Ishikawa (cell line): Measurements from ENCODE around the gene NFS1.

Source experiments
- CEBPB ChIP-seq: IDR thresholded peaks from 2 replicates; pipeline ENCODE4 v1.6.1; 2012
- CREB1 ChIP-seq: IDR thresholded peaks from 2 replicates; pipeline ENCODE4 v1.6.1; 2012; ENCODE audit warnings: low read depth
- EGR1 ChIP-seq: IDR thresholded peaks from 2 replicates; pipeline ENCODE4 v1.6.1; 2012
- EP300 ChIP-seq: IDR thresholded peaks from 2 replicates; pipeline ENCODE4 v1.6.1; 2012; ENCODE audit warnings: borderline replicate concordance
- FOXM1 ChIP-seq: IDR thresholded peaks from 2 replicates; pipeline ENCODE4 v1.6.1; 2012; ENCODE audit warnings: low read depth, borderline replicate concordance
- NFIC ChIP-seq: IDR thresholded peaks from 2 replicates; pipeline ENCODE4 v1.6.1; 2012
- RAD21 ChIP-seq: IDR thresholded peaks from 2 replicates; pipeline ENCODE4 v1.6.1; 2012; ENCODE audit warnings: low read depth
- TAF1 ChIP-seq: IDR thresholded peaks from 2 replicates; pipeline ENCODE4 v1.6.1; 2012; ENCODE audit warnings: low read depth, mild to moderate bottlenecking
- TCF12 ChIP-seq: IDR thresholded peaks from 2 replicates; pipeline ENCODE4 v1.6.1; 2012; ENCODE audit warnings: low read depth
- TEAD4 ChIP-seq: IDR thresholded peaks from 2 replicates; pipeline ENCODE4 v1.6.1; 2012
- YY1 ChIP-seq: IDR thresholded peaks from 2 replicates; pipeline ENCODE4 v1.6.1; 2012; ENCODE audit warnings: low read depth
- ZBTB7A ChIP-seq: IDR thresholded peaks from 2 replicates; pipeline ENCODE4 v1.6.1; 2012; ENCODE audit warnings: low read depth
- TF ChIP-seq, protein P1 (sequence below): IDR thresholded peaks from 2 replicates; pipeline ENCODE4 v1.6.1; 2012
- TF ChIP-seq, protein P2 (sequence below): IDR thresholded peaks from 2 replicates; pipeline ENCODE4 v1.6.1; 2012; ENCODE audit warnings: low read depth, mild to moderate bottlenecking
- TF ChIP-seq, protein P3 (sequence below): IDR thresholded peaks from 2 replicates; pipeline ENCODE4 v1.6.1; 2012

NFS1 gene

DNA sequence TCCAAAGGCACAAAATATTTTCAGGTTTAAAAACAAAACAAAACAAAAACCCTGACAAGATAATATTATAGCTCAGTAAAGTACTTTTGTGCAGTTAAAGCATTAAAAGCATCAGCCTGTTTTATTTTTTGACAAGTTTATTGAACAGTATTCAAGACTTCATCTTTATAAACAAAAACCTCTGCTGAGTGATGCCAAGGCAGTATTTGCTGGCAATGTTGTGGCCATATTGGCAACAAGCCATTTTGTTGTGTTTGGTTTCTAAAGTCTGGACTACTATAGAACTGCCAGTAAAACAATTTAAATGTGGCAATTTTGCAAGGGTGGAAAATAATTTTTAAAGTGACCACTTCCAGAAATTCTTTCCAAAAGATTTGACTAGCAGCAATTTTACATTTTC is 50.3 kb downstream of the NFS1 start:
- TF ChIP-seq FOXM1 (no peak), RAD21 (no peak), CEBPB (no peak), NFIC (no peak), TCF12 (no peak), TAF1 (no peak), EGR1 (no peak), ZBTB7A (no peak), EP300 (no peak), TEAD4 (no peak), CREB1 (no peak), YY1 (no peak)
- TF ChIP-seq, protein P1, sequence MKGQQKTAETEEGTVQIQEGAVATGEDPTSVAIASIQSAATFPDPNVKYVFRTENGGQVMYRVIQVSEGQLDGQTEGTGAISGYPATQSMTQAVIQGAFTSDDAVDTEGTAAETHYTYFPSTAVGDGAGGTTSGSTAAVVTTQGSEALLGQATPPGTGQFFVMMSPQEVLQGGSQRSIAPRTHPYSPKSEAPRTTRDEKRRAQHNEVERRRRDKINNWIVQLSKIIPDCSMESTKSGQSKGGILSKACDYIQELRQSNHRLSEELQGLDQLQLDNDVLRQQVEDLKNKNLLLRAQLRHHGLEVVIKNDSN = no peak
- TF ChIP-seq, protein P2, sequence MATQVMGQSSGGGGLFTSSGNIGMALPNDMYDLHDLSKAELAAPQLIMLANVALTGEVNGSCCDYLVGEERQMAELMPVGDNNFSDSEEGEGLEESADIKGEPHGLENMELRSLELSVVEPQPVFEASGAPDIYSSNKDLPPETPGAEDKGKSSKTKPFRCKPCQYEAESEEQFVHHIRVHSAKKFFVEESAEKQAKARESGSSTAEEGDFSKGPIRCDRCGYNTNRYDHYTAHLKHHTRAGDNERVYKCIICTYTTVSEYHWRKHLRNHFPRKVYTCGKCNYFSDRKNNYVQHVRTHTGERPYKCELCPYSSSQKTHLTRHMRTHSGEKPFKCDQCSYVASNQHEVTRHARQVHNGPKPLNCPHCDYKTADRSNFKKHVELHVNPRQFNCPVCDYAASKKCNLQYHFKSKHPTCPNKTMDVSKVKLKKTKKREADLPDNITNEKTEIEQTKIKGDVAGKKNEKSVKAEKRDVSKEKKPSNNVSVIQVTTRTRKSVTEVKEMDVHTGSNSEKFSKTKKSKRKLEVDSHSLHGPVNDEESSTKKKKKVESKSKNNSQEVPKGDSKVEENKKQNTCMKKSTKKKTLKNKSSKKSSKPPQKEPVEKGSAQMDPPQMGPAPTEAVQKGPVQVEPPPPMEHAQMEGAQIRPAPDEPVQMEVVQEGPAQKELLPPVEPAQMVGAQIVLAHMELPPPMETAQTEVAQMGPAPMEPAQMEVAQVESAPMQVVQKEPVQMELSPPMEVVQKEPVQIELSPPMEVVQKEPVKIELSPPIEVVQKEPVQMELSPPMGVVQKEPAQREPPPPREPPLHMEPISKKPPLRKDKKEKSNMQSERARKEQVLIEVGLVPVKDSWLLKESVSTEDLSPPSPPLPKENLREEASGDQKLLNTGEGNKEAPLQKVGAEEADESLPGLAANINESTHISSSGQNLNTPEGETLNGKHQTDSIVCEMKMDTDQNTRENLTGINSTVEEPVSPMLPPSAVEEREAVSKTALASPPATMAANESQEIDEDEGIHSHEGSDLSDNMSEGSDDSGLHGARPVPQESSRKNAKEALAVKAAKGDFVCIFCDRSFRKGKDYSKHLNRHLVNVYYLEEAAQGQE = no peak
- TF ChIP-seq, protein P3, sequence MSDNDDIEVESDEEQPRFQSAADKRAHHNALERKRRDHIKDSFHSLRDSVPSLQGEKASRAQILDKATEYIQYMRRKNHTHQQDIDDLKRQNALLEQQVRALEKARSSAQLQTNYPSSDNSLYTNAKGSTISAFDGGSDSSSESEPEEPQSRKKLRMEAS = no peak

DNA sequence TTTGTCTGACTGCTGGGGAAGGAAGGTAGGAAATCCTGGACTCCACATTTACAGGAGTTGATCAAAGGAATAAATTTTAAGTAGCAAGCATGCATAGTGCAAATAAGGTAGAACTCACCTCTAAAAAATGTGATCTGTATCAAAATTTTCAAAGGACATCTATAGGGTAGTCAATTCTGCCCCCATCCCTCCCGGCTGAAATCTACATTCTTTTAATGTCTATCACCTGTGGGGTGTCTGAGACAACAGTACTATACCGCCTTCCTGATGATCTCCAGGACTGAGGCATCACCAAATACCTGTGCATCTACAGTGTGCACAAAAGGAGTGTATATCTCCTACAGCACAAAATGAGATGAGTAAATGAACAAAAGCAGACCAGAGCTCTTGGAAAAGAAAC is 54.3 kb downstream of the NFS1 start:
- TF ChIP-seq CREB1 (no peak), FOXM1 (no peak), EGR1 (no peak), CEBPB (no peak), ZBTB7A (no peak), EP300 (no peak), TAF1 (no peak), TCF12 (no peak), TEAD4 (no peak), NFIC (no peak), RAD21 (no peak), YY1 (no peak)
- TF ChIP-seq, protein P2 = no peak
- TF ChIP-seq, protein P1 = no peak
- TF ChIP-seq, protein P3 = no peak

DNA sequence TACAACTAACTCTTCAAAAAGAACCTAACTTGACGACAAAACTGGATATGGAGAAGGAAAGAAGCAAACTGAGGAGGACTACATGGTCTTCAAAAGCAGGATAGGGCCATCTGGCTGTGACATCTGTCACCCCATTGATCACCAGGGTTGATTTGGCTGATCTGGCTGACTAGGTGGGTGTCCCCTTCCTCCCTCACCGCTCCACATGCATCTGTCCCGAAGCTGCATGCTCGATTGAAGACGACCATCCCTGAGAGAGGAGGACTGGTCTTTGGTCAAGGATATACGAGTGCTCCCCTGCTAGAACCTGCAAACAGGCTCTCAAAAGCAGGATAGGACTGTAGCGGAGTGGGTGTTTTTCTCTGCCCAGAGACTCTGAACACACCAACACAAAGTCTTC is 56.1 kb downstream of the NFS1 start:
- no peak for TF ChIP-seq RAD21
- no peak for TF ChIP-seq EGR1

DNA sequence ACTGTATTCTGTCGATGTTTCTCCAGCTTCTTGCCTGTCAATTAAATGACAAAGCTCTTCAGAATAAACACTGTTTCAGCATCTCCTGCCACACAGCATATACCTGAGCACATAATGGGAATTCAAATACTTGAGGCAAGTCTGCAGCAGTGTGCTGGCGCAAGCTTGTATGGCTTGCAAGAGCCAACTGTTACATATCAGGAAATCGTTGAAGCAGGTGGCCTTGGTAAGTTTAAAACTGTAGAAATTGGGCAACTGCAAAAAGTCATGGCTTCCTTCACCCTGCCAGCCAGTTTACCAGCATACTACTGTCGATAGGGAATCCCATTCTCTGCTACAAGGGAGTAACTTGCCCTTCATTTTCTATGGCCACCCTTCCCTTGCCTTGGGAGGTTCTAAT is 57.4 kb downstream of the NFS1 start:
- TF ChIP-seq, protein P2 = no peak
- TF ChIP-seq TCF12 (no peak), TEAD4 (no peak)

DNA sequence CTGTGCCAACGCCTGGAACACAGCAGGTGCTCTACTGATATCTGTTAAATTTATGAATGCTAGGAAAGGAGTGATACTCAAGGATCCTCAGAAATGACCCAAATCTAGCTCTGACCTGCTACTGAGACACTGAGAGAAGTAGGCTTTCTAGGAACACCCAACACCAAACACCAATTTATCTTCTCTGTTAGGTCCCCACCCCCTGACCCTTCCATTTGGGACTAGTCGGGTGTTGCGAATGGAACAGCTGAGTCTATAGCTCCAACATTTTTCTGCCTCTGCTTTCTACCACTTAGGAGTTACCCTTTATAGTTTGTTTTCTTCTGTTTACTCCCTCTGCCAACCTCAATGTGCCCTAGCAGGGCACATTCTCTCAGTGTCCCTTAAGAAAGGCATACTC is 58.4 kb downstream of the NFS1 start:
- TF ChIP-seq EGR1 = no peak
- no peak for TF ChIP-seq CREB1
- no peak for TF ChIP-seq FOXM1
- no peak for TF ChIP-seq YY1
- TF ChIP-seq ZBTB7A = no peak
